WERI-Rb-1 (cell line): Measurements from ENCODE around the gene BANF2.

ENCODE experiments used
- DNase-seq: peaks from one replicate; pipeline ENCODE4 v3.0.0-alpha.2; 2020
- H3K27ac ChIP-seq: fragments of 250-450 bp; sonication (Bioruptor Pico); 2 replicates; pipeline ENCODE4 v1.5.1; 2020; ENCODE audit warnings: mild to moderate bottlenecking, moderate library complexity
- H3K27me3 ChIP-seq: fragments of 250-450 bp; sonication (Bioruptor Pico); 2 replicates; pipeline ENCODE4 v1.5.1; 2021; ENCODE audit warnings: mild to moderate bottlenecking, low read depth, moderate library complexity; ENCODE audit not compliant: insufficient read depth, severe bottlenecking
- H3K36me3 ChIP-seq: fragments of 250-450 bp; sonication (Bioruptor Pico); 2 replicates; pipeline ENCODE4 v1.5.1; 2020; ENCODE audit warnings: mild to moderate bottlenecking, moderate library complexity
- H3K4me3 ChIP-seq: 2 replicates; pipeline ENCODE4 v1.5.1; 2011; ENCODE audit warnings: low read depth, mild to moderate bottlenecking, control low read depth, low read length
- H3K9me3 ChIP-seq: fragments of 250-450 bp; sonication (Bioruptor Pico); 2 replicates; pipeline ENCODE4 v1.5.1; 2021; ENCODE audit warnings: mild to moderate bottlenecking, moderate library complexity; ENCODE audit not compliant: severe bottlenecking
- CTCF ChIP-seq: IDR thresholded peaks from 2 replicates; pipeline ENCODE4 v1.5.1; 2011; ENCODE audit warnings: low read depth, mild to moderate bottlenecking, control low read depth, inconsistent platforms, low read length

The BANF2 gene

DNA sequence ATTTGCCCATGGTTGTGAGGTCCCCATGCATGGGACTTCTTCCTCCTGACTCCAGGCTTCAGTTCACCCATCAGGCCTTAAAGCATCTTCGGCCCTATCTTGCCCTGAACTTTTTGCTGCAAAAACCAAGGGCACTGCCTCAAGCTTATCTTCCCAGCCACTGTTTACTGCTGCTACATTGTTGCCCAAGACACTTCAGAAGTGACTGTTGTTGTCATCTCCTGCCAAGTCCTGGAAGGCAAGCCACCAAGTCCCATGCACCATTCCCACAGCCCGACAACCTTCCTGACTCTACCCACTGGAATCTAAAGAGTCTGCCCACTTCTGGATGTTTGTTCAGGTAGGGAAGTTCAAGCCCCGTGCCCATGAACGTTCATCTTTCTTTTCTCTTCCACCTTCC is 12.4 kb downstream of the BANF2 start:
- H3K4me3 ChIP-seq, result no peak overlapping the region
- H3K9me3 ChIP-seq, result no peaks in the 10 kb centered on the region
- DNase-seq, result no peak
- no peak overlapping the region for H3K27ac ChIP-seq
- no peaks in the 10 kb centered on the region for H3K36me3 ChIP-seq
- no peaks in the 10 kb centered on the region for H3K27me3 ChIP-seq
- TF ChIP-seq CTCF, result no peak

GRCh38 chr20:17712708-17713107 is 12.9 kb downstream of the BANF2 start:
- no peak for TF ChIP-seq CTCF
- Histone ChIP-seq H3K27me3 (no peaks in the 10 kb centered on the region), H3K9me3 (no peaks in the 10 kb centered on the region), H3K4me3 (no peak overlapping the region), H3K36me3 (no peaks in the 10 kb centered on the region), H3K27ac (no peak overlapping the region)
- no peak for DNase-seq

- Histone ChIP-seq H3K36me3 (no peaks in the 10 kb centered on the region), H3K4me3 (no peak overlapping the region), H3K27me3 (no peaks in the 10 kb centered on the region), H3K9me3 (no peaks in the 10 kb centered on the region), H3K27ac (no peak overlapping the region)
- TF ChIP-seq CTCF, result no peak
- no peak for DNase-seq
Measured at GRCh38 chr20:17714597-17714996, 14.8 kb downstream of the BANF2 start.

DNA sequence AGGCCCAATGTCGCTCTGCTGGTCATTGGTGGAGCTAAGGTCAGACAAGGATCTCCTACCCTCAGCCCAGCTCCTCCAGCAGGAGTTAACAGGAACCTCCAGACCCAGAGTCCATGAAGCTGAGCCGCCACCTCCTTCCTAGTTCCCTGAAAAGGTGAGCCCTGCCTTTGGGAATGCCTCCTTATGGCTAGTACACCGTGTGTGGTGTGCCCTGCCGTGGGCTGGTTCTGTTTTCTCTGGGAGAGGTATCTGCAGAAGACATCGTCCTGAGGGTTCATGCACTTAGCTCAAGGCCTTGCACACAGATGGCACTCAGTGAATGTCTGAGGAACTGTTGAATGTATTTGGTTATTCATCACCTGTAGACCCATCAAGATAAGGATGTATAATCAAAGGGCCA is 15.3 kb downstream of the BANF2 start:
- Histone ChIP-seq H3K4me3 (no peak overlapping the region), H3K27me3 (no peaks in the 10 kb centered on the region), H3K9me3 (no peaks in the 10 kb centered on the region), H3K27ac (no peak overlapping the region), H3K36me3 (no peaks in the 10 kb centered on the region)
- no peak for DNase-seq
- no peak for TF ChIP-seq CTCF

DNA sequence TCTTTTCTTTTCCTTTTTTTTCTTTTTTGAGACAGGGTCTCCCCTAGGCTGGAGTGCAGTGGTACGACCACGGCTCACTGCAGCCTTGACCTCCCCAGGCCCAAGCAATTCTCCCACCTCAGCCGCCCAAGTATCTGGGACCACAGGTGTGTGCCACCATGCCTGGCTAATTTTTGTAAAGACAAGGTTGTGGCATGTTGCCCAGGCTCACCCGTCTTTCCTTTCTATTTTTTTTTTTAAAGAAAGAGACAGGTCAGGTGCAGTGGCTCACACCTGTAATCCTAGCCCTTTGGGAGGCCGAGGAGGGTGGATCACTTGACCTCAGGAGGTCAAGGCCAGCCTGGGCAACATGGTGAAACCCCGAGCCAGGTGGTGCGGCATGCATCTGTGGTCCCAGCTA is 16.6 kb downstream of the BANF2 start:
- Histone ChIP-seq H3K9me3 (no peaks in the 10 kb centered on the region), H3K27ac (no peak overlapping the region), H3K4me3 (no peak overlapping the region), H3K27me3 (no peaks in the 10 kb centered on the region), H3K36me3 (no peaks in the 10 kb centered on the region)
- DNase-seq, result no peak
- TF ChIP-seq CTCF, result no peak

GRCh38 chr20:17720755-17721154 is 21.0 kb downstream of the BANF2 start:
- TF ChIP-seq CTCF, result no peak
- Histone ChIP-seq H3K36me3 (no peaks in the 10 kb centered on the region), H3K27ac (no peak overlapping the region), H3K9me3 (no peaks in the 10 kb centered on the region), H3K4me3 (no peak overlapping the region), H3K27me3 (no peaks in the 10 kb centered on the region)
- DNase-seq, result no peak
